ENCODE data around the gene FAM227B. TPM values are rescaled to one million over a fixed set of nuclear protein-coding genes. Genes with fewer than 3 reads are reported as not detected.

Gene FAM227B
- total RNA-seq, 1 donor from 2014 or later, result 4.5 TPM

GRCh38 chr15:49644364-49644794 lies 23.8 kb upstream of the FAM227B start:
- H3K36me3 ChIP-seq, result no peaks in the 10 kb centered on the region
- H3K4me3 ChIP-seq, result no peak overlapping the region
- ATAC-seq (no peak), DNase-seq (no peak)
- no peaks in the 10 kb centered on the region for H3K27me3 ChIP-seq
- no peak overlapping the region for H3K27ac ChIP-seq
- no peaks in the 10 kb centered on the region for H3K9me3 ChIP-seq
- TF ChIP-seq CTCF (IDR thresholded peaks at IDR 0.05), result no peak
- intact Hi-C loops (cut with DNase I), result no loop called here
- no peaks in the 10 kb centered on the region for H3K4me1 ChIP-seq

- no peak for ATAC-seq
- Histone ChIP-seq H3K27ac (no peak overlapping the region), H3K4me1 (no peaks in the 10 kb centered on the region), H3K27me3 (no peaks in the 10 kb centered on the region), H3K9me3 (no peaks in the 10 kb centered on the region), H3K4me3 (no peak overlapping the region), H3K36me3 (peaks cover 27% of the 10 kb centered on the region)
- DNase-seq, result no peak
- no peak for TF ChIP-seq CTCF (IDR thresholded peaks at IDR 0.05)
- intact Hi-C loops (cut with DNase I), result no loop called here
Observed at GRCh38 chr15:49637857-49638256, 17.2 kb upstream of the FAM227B start.

- H3K36me3 ChIP-seq, result peaks cover 26% of the 10 kb centered on the region
- no peaks in the 10 kb centered on the region for H3K9me3 ChIP-seq
- H3K27ac ChIP-seq, result no peak overlapping the region
- no peak for DNase-seq
- no peak for ATAC-seq
- no peak overlapping the region for H3K4me3 ChIP-seq
- no peak for TF ChIP-seq CTCF (IDR thresholded peaks at IDR 0.05)
- intact Hi-C loops (cut with DNase I), result no loop called here
- H3K27me3 ChIP-seq, result no peaks in the 10 kb centered on the region
- H3K4me1 ChIP-seq, result no peaks in the 10 kb centered on the region
Observed at GRCh38 chr15:49628379-49628778, 7.8 kb upstream of the FAM227B start.

GRCh38 chr15:49627407-49627877 lies 6.8 kb upstream of the FAM227B start:
- Histone ChIP-seq H3K27ac (no peak overlapping the region), H3K4me1 (peaks cover 8% of the 10 kb centered on the region), H3K4me3 (no peak overlapping the region), H3K36me3 (peaks cover 26% of the 10 kb centered on the region), H3K9me3 (no peaks in the 10 kb centered on the region), H3K27me3 (no peaks in the 10 kb centered on the region)
- no peak for DNase-seq
- TF ChIP-seq CTCF (IDR thresholded peaks at IDR 0.05), result no peak
- intact Hi-C loops (cut with DNase I), result no loop called here
- no peak for ATAC-seq

GRCh38 chr15:49625460-49626036 lies 4.9 kb upstream of the FAM227B start:
- peaks cover 21% of the 10 kb centered on the region for H3K36me3 ChIP-seq
- intact Hi-C loops (cut with DNase I), result no loop called here
- H3K4me3 ChIP-seq, result no peak overlapping the region
- ATAC-seq, result no peak
- no peaks in the 10 kb centered on the region for H3K27me3 ChIP-seq
- H3K4me1 ChIP-seq, result peaks cover 17% of the 10 kb centered on the region
- no peaks in the 10 kb centered on the region for H3K9me3 ChIP-seq
- no peak for TF ChIP-seq CTCF (IDR thresholded peaks at IDR 0.05)
- no peak for DNase-seq
- H3K27ac ChIP-seq, result no peak overlapping the region

- peaks cover 18% of the 10 kb centered on the region for H3K36me3 ChIP-seq
- H3K27me3 ChIP-seq, result no peaks in the 10 kb centered on the region
- H3K4me1 ChIP-seq, result peaks cover 25% of the 10 kb centered on the region
- H3K27ac ChIP-seq, result no peak overlapping the region
- no peaks in the 10 kb centered on the region for H3K9me3 ChIP-seq
- ATAC-seq, result no peak
- no peak for TF ChIP-seq CTCF (IDR thresholded peaks at IDR 0.05)
- no peak for DNase-seq
- no peak overlapping the region for H3K4me3 ChIP-seq
- intact Hi-C loops (cut with DNase I), result no loop called here
Observed at GRCh38 chr15:49624056-49624455, 3.4 kb upstream of the FAM227B start.

All from upper lobe of right lung (tissue), 1 donor.